ENCODE measurements around the gene L1TD1.
"Not testable (repeated sequence)": the region's sequence is repeated elsewhere in the genome, so short reads cannot be mapped to it uniquely, and the experiment has no call there.

Gene L1TD1, protein sequence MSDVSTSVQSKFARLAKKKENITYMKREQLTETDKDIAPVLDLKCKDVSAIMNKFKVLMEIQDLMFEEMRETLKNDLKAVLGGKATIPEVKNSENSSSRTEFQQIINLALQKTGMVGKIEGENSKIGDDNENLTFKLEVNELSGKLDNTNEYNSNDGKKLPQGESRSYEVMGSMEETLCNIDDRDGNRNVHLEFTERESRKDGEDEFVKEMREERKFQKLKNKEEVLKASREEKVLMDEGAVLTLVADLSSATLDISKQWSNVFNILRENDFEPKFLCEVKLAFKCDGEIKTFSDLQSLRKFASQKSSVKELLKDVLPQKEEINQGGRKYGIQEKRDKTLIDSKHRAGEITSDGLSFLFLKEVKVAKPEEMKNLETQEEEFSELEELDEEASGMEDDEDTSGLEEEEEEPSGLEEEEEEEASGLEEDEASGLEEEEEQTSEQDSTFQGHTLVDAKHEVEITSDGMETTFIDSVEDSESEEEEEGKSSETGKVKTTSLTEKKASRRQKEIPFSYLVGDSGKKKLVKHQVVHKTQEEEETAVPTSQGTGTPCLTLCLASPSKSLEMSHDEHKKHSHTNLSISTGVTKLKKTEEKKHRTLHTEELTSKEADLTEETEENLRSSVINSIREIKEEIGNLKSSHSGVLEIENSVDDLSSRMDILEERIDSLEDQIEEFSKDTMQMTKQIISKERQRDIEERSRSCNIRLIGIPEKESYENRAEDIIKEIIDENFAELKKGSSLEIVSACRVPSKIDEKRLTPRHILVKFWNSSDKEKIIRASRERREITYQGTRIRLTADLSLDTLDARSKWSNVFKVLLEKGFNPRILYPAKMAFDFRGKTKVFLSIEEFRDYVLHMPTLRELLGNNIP

DNA sequence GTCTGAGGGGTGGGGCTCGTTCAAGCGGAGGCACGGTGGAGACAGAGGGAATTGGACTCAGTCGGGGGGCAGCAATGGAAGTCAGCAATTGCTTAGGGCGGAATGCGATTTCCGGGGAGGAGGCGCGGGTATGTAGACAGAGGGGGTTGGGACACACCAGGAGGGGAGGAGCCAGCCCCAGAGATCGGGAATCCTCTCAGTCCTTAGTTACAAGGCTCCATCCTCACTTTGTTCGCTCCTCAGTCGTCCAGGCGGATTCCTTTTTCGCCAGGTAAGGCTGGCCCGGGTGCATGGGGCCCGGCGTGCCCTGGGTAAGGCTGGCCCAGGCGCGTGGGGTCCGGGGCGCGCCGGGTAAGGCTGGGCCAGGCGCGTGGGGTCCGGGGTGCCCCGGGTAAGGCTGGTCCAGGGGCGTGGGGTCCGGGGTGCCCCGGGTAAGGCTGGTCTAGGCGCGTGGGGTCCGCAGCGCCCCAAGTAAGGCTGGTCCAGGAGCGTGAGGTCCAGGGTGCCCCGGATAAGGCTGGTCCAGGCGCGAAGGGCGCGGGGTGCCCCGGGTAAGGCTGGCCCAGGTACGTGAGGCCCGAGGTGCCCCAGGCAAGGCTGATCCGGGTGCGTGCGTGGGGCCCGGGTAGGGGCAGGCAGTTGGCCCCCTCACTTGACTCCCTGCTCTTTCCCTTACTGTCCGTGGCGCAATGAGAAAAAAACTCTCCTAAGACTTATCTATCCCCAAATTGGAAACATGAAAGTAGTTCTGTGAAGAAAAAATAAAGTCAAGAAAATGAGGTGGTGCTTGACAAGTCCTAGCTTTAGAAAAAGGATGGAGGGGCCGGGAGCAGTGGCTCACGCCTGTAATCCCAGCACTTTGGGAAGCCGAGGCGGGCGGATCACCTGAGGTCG is at the start of gene L1TD1:
TSS of gene L1TD1 (plus strand) at position 199 of the 894 bp plus-strand sequence. CDS start 11,780 bp downstream, outside the sequence.
- DNase-seq: peak in 4 of 42 donors; percentile 7 to 36 (median 20)
- intact Hi-C loops (cut with DNase I): no loop called here

DNA sequence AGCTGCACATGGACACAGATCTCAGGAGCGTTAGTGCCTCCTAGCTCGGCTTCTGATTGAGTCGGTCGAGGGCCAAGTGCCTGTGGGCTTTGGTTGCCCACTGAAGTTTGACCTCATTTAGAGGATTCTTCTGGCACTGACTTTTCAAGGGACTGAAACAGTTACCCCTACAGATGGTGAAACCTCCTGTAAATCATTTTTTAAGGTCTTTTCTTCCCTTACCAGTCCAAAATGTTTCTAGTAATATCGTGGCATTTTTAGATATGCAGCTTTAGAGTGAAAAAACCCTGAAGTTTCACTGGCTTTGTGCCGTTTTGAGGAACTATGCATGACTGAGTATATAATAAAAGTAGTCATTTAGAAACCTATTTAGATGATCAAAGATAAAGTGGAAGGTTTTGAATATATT is 34.7 kb upstream of the L1TD1 start:
- intact Hi-C loops (cut with DNase I): no loop called here
- DNase-seq: no peak

GRCh38 chr1:62161711-62162110 is 32.9 kb upstream of the L1TD1 start:
- DNase-seq: no peak
- intact Hi-C loops (cut with DNase I): no loop called here

DNA sequence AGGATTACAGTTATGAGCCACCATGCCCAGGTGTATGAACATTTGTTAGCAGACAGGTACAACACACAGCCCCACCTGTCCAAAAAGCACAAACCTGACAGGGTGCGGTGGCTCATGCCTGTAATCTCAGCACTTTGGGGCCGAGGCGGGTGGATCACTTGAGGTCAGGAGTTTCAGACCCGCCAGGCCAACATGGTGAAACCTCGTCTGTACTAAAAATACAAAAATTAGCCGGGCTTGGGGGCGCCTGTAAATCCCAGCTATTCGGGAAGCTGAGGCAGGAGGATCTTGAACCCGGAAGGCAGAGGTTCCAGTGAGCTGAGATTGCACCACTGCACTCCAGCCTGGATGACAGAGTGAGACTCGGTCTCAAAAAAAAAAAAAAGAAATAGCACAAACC is 24.3 kb upstream of the L1TD1 start:
- intact Hi-C loops (cut with DNase I): not testable (repeated sequence)

GRCh38 chr1:62175568-62176179 is 19.0 kb upstream of the L1TD1 start:
- peak in 36 of 42 donors; percentile 12 to 85 (median 59) for DNase-seq
- intact Hi-C loops (cut with DNase I): loop anchor here (5.0 kb wide), 1 partner anchor 232 kb away; no protein-coding TSS in a partner anchor

More for the DNA sequence above, 24.3 kb upstream of the L1TD1 start:
- not testable (repeated sequence) for DNase-seq

DNA sequence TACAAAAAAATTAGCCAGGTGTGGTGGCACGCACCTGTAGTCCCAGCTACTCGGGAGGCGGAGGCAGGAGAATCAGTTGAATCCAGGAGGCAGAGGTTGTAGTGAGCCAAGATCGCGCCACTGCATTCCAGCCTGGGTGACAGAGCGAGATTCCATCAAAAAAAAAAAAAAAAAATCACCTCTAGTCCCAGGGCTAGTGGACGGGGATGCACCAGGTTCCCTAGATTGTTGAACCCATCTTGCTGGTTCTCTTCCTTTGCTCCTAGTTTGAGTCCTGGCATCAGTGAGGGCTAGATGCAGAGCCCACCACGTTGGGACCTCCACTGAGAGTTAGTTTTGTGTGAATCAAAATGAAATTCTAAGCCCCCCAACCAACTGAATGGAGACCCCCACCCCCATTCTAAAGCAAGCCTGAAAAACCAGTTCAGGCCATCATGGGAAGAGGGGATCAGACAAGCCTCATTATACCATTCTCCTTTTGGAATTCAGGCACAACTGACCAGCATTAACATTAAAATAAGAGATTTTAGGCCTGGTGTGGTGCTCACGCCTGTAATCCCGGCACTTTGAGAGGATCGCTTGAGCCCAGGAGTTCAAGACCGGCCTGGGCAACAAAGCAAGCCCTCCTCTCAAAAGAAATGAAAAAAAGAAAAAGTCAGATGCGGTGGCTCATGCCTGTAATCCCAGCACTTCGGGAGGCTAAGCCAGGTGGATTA is 17.9 kb upstream of the L1TD1 start:
- intact Hi-C loops (cut with DNase I): loop anchor here (5.0 kb wide), 1 partner anchor 231 kb away; no protein-coding TSS in a partner anchor
- no peak for DNase-seq

GRCh38 chr1:62177621-62178020 is 17.0 kb upstream of the L1TD1 start:
- intact Hi-C loops (cut with DNase I): loop anchor here (5.0 kb wide), 1 partner anchor 230 kb away; no protein-coding TSS in a partner anchor
- DNase-seq: no peak

GRCh38 chr1:62178372-62178771 is 16.3 kb upstream of the L1TD1 start:
- no peak for DNase-seq
- intact Hi-C loops (cut with DNase I): loop anchor here (5.0 kb wide), 1 partner anchor 229 kb away; no protein-coding TSS in a partner anchor

- intact Hi-C loops (cut with DNase I); DNase-seq: not testable (repeated sequence)
Observed at GRCh38 chr1:62180054-62180453, 14.6 kb upstream of the L1TD1 start.

DNA sequence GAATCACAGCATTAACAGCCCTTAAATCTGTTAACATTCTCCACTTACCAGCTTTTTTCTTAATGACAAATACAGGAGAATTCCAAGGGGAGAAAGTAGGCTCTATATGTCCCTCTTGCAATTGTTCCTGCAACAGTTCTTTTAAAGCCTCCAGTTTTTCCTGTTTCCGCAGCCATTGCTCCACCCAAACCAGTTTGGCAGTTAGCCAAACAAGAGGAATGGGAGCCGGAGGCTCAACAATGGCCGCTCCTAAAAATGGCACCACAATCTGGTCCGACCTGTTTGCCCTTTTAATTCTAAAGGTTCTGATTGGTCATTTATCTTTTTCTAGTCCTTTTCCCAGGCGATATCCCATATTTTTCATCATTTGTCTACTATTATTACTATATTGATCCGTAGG is 14.0 kb upstream of the L1TD1 start:
- no peak for DNase-seq
- intact Hi-C loops (cut with DNase I): no loop called here

DNA sequence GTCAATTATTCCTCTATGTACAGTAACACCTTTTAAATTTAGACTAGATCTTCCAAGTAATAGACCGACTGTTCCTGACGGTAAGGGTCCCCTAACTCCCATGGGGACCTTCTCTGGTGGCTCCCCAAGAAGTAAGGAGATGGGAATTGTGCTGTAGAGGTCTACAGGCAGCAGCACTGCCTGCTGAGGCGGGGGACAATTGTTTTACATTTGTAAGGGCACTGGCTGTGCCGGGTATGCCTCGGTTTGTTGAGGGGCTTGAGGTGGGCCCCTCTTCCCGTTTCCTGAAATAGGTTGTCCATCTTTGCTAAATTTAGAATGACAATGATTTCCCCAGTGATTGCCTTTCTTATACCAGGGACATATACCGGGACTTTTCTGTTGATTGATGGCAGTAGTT is 13.1 kb upstream of the L1TD1 start:
- intact Hi-C loops (cut with DNase I): no loop called here

DNA sequence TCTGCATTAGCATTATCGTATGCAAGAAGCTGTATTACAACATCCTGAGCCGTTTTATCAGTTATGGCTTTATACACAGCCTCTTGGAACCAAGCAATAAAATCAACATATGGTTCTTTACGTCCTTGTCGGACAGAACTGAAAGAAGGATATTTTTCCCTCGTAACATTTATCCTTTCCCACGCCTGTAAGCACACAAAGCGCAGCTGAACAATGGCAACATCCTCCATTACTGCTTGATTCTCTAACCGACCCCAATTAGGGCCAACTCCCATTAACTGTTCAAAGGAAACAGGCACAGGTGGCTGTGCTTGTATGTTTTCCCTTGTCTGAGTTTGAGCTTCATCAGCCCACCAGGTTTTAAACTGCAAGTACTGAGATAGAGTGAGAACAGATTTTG is 12.5 kb upstream of the L1TD1 start:
- DNase-seq; intact Hi-C loops (cut with DNase I): not testable (repeated sequence)

More for the DNA sequence above, 13.1 kb upstream of the L1TD1 start:
- no peak for DNase-seq

DNA sequence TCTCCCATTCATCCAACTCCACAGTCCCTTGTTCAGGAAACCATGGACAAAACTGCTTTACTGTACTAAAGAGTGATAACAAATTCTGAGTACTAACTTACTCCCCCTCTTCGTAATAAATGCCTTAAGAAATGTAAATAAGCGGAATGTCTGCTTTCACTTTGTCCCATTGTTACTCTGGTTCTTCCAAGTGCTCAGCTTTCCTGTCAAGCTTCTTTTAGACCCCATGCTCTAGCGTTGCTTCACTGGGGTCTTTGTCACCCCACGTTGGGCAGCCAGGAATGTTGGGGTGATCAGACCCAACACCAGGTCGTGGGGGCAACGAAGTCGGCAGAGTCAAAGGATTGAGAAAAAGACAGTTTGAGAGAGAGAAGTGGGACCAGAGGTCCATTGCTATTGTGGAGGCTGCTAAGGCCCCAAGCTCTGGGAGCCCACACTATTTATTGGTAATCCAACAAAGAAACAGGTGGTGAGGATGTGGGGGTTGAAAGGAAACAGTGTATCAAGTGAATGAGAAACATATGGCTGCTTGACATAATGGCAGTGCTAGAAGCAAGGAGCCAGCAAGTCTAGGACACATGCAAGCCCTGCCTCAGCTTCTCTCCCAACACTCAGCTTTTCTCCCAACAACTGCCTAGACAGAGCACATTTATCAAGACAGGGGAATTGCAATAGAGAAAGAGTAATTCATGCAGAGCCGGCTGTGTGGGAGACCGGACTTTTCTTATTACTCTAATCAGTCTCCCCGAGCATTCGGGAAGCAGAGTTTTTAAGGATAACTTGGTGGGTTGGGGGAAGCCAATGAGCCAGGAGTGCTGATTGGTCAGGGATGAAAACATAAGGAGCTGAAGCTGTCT is 11.3 kb upstream of the L1TD1 start:
- intact Hi-C loops (cut with DNase I); DNase-seq: not testable (repeated sequence)

GRCh38 chr1:62184336-62184735 is 10.3 kb upstream of the L1TD1 start:
- intact Hi-C loops (cut with DNase I): no loop called here
- no peak for DNase-seq

GRCh38 chr1:62185233-62185632 is 9.4 kb upstream of the L1TD1 start:
- DNase-seq; intact Hi-C loops (cut with DNase I): not testable (repeated sequence)

DNA sequence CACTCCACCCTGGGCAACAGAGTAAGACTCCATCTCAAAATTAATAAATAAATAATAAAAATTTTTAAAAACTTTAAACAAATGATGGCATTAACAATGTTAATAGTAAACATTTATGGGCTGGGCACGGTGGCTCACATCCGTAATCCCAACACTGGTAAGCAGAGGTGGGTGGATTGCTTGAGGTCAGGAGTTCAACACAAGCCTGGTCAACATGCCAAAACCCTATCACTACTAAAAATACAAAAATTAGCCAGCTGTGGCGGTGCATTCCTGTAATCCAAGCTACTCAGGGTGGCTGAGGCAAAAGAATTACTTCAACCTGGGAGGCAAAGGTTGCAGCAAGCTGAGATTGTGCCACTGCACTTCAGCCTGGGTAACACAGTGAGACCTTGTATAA is 9.0 kb upstream of the L1TD1 start:
- intact Hi-C loops (cut with DNase I): no loop called here
- no peak for DNase-seq

- DNase-seq: no peak
- intact Hi-C loops (cut with DNase I): no loop called here
Observed at GRCh38 chr1:62187548-62187947, 7.1 kb upstream of the L1TD1 start.

Measured in head of caudate nucleus (tissue), 42 donors.